Adrenal gland (tissue), 5 donors: Measurements from ENCODE around the gene TRIO.

ENCODE experiments used
- CTCF ChIP-seq, 6 experiments: fragments of 450-650 bp in 4 of 6; fragments of 200-600 bp in 2 of 6; sonication (generic) in 1 of 6; IDR thresholded peaks; 1 replicate in 5 of 6; 2 replicates in 1 of 6; pipeline versions ENCODE4 v1.5.1 to v1.8.0; 2016 to 2021; ENCODE audit warnings: antibody characterized with exemption in 6 of 6, mild to moderate bottlenecking in 2 of 6, moderate library complexity in 1 of 6
- POLR2A ChIP-seq, 2 donors: fragments of 450-650 bp; IDR thresholded peaks; one replicate each; pipeline ENCODE4 v1.6.1; 2017; ENCODE audit warnings: antibody characterized with exemption in 2 of 2, mild to moderate bottlenecking in 2 of 2, moderate library complexity in 1 of 2
- donor health status: DM: no; HTN: no; CAD: no.

- TF ChIP-seq CTCF (IDR thresholded peaks at IDR 0.05) (no peak), POLR2A (IDR thresholded peaks at IDR 0.05) (no peak)
Measured at GRCh38 chr5:14219800-14220512, 76.8 kb downstream of the TRIO start.
